ENCODE results near the gene FOXP4. TPM values are rescaled to one million over a fixed set of nuclear protein-coding genes. Genes with fewer than 3 reads are reported as not detected.
A peak's percentile ranks its signal among the peaks of the same experiment; 100 is the strongest.

FOXP4 gene
- total and polyA plus RNA-seq, 2 of the 13 experiments (the other 11 are each of a cell fraction or from before 2014, with no cell fraction given) = 11.0 to 12.4 TPM

GRCh38 chr6:41584668-41585205 lies 38.6 kb downstream of the FOXP4 start (continued):
- TF ChIP-seq ZNF276 (CRISPR knock-in tag; IDR thresholded peaks at IDR 0.05; ENCODE audit: low read depth) = no peak
- no peak for TF ChIP-seq TGIF2 (CRISPR knock-in tag; IDR thresholded peaks at IDR 0.05)
- TF ChIP-seq ZNF281 (CRISPR knock-in tag; IDR thresholded peaks at IDR 0.05; ENCODE audit: borderline replicate concordance) = 0 out of 2 replicates have a peak, but pooled peaks have one; percentile 46
- TF ChIP-seq NFRKB (IDR thresholded peaks at IDR 0.05) = no peak
- TF ChIP-seq MTA1 (CRISPR knock-in tag; IDR thresholded peaks at IDR 0.05; ENCODE audit: borderline replicate concordance) = peak; percentile 56; the same call in 1 of the 2 replicates
- TF ChIP-seq EZH2 (conservative IDR thresholded peaks at IDR 0.05; ENCODE audit: low read depth, low read length) = no peak
- no peak for TF ChIP-seq MTF1 (CRISPR knock-in tag; IDR thresholded peaks at IDR 0.05)
- TF ChIP-seq ZNF781 (CRISPR knock-in tag; IDR thresholded peaks at IDR 0.05; ENCODE audit: borderline replicate concordance, not compliant biosample characterization) = no peak
- peak; percentile 21; the same call in 1 of the 2 replicates for TF ChIP-seq ZFP91 (CRISPR knock-in tag; IDR thresholded peaks at IDR 0.05; ENCODE audit: borderline replicate concordance)
- TF ChIP-seq DMTF1 (CRISPR knock-in tag; IDR thresholded peaks at IDR 0.05) = no peak
- TF ChIP-seq NR2C2 (CRISPR knock-in tag; IDR thresholded peaks at IDR 0.05; ENCODE audit: borderline replicate concordance) = peak; percentile 82
- TF ChIP-seq SAFB2 (CRISPR knock-in tag; IDR thresholded peaks at IDR 0.05; ENCODE audit: borderline replicate concordance, low read depth) = no peak
- no peak for TF ChIP-seq AKNA (CRISPR knock-in tag; IDR thresholded peaks at IDR 0.05; ENCODE audit: borderline replicate concordance)
- TF ChIP-seq NR3C1 (CRISPR knock-in tag; IDR thresholded peaks at IDR 0.05) = no peak

Data from HepG2 (cell line).